HG02759 (cell line): ENCODE measurements around the gene LRRC74B.
"Not testable (repeated sequence)": the region's sequence is repeated elsewhere in the genome, so short reads cannot be mapped to it uniquely, and the experiment has no call there.

ENCODE experiments used
- ATAC-seq: cut with Tn5 transposase; IDR thresholded peaks from one replicate; pipeline ENCODE4 v1.9.1; 2021; ENCODE audit warnings: mild to moderate bottlenecking, moderate library complexity; ENCODE audit not compliant: unreplicated experiment

LRRC74B gene

DNA sequence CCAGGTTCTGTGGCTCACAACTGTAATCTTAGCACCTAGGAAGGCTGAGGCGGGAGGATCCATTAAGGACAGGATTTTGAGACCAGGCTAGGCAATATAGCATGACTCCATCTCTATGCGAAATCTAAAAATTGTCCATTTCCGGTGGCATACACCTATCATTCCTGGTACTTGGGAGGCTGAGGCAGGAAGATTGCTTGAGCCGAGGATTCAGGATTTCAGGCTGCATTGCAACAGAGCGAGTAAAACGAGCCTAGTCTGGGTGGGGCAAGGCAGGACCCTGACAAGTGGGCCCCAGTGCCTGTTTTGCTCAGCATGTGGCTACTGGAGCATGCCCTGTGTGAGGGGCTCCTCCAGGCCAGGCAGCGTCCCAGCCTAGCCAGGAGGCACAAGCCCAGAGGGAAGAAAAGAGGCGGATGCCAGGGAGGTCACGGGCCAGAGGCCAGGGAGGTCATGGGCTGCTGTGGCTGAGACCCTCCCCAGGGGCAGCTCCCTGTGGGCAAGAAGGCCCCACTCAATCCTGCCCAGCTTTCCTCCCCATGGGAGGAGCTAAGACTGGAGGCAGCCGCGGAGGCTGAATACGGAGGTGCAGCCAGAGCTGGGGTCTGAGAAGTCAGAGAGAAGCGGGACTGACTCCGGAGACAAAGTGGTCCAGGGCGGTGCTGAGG is 8.4 kb downstream of the LRRC74B start:
- no peak for ATAC-seq

- no peak for ATAC-seq
These were observed 9.2 kb downstream of the LRRC74B start for GRCh38 chr22:21054714-21055563.

DNA sequence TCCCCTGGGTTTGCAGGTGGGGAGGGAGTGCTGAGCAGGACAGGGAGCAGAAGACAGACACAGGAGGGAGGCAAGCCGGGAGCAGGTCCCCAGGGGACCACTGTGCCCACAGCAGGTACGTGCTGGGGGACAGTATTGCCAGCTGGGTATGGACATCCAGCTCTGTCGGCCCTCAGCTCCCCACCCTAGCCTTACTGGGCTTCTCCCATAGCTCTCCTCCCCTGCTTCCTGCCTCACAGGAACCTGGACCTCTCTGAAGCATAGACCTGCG is 9.8 kb downstream of the LRRC74B start:
- no peak for ATAC-seq

DNA sequence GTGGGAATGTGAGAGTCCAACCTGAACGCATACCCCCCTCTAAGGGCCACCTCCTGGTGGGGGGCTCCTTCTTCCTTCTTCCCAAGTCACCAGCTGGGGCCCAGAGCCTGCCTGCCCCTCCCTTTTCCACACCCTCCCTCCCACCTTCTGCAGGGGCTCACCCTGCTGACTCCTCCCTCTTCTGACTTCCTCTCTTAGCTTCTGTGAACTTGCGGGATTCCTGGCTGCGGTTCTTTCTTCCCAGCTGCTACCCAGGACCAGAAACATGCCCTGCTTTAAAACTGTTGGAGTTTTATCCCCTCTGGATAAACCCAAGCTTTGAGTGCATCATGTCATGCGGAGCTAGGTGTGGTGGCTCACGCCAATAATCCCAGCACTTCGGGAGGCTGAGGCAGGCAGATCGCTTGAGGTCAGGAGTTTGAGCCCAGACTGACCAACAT is 10.2 kb downstream of the LRRC74B start:
- no peak for ATAC-seq

GRCh38 chr22:21060363-21060762 is 14.6 kb downstream of the LRRC74B start:
- not testable (repeated sequence) for ATAC-seq

- ATAC-seq, result not testable (repeated sequence)
These were observed 16.0 kb downstream of the LRRC74B start for GRCh38 chr22:21061660-21062321.

- not testable (repeated sequence) for ATAC-seq
These were observed 18.7 kb downstream of the LRRC74B start for GRCh38 chr22:21064425-21064824.

DNA sequence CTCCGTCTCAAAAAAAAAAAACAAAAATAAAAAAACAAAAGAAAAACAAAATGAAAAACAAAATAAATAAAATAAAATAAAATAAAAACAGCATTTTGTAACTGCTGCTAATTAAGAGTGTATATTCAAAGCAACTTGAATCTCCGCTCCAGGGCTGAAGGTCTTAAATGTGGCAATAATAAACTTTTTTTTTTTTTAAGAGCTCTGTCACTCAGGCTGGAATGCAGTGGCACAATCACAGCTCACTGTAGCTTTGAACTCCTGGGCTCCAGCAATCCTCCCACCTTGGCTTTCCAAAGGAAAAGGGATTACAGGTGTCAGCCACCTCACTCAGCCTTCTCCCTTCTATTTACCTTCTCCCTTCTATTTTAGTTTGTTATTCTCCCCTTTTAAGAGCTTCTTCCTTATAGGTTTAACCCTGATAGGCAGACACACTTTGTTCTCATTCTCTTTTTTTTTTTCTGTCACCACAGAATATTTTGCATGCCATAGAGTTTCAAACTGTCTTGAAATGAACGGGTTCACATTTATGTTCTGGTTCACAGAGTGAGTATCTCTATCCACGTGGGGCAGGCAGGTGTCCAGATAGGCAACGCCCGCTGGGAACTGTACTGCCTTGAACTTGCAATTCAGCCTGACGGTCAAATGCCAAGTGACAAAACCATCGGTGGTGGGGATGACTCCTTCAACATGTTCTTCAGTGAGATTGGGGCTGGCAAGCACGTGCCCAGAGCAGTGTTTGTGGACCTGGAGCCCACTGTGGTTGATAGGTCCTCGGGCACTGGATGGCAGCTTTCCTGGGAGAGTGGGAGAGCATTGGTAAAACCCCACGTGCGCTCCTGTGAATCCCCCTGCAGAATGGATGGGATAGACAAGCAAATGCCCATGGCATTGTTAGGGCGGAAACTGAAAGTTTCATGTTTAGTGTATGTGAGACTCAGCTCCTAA is 19.4 kb downstream of the LRRC74B start:
- ATAC-seq, result no peak

- ATAC-seq, result no peak
These were observed 21.5 kb downstream of the LRRC74B start for GRCh38 chr22:21067075-21067900.

DNA sequence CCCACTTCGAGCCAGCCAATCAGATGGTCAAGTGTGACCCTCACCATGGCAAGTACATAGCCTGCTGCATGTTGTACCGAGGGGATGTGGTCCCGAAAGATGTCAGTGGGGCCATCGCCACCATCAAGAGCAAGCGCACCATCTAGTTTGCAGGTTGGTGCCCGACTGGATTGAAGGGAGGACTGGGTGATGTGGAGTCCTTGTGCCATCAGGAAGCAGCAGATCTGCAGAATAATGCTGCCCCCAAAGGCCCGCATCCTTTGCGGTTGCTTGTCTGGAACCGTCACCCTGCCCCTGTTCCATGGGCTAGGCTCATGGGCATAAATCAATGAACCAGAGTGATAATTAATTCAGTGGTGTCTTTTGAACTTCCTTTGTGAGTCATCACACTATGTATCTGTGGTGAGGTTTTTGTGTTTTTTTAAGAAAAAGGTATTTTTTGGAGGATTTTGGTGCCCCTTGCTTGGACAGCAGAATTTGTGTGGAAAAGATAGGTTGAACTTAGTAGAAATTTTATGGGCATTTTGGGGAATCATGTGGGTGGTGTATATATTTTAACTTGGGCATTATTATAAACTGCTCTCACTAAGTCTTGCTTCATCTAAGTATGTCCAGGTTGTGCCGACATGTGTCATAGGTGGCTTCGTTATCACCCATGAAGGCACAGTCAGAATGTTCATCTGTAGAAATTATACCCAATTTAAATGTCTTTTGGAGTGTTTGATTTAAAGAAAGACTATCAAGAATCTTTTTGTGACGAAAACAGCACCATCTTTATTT is 22.3 kb downstream of the LRRC74B start:
- ATAC-seq, result no peak

DNA sequence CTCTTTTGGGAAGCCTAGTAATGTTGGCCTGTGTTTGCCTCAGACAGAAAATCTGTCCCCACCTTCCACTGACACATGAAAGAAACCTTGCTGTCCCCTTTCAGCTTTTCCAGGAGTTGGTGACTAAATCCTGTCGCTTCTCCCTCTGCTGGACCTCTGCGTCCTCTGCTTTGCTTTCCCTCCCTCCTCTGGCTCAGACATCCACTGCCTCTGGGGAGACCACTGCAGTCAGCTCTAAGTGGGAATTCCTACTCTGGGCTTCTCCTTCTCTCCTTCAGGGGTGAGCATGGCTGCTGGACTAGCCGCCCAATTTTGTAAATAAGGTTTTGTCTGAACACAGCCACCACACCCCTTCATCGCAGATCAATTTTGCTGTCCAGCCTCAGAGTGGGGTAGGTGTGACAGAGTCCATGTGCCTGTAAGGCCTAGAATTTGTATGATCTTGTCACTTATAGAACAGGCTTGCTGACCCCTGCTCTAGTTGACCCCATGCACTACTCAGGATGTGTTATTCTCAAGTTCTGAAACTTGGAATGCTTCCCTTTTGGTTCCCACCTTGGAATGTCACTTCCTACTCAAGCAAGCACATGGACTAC is 23.0 kb downstream of the LRRC74B start:
- ATAC-seq, result no peak

DNA sequence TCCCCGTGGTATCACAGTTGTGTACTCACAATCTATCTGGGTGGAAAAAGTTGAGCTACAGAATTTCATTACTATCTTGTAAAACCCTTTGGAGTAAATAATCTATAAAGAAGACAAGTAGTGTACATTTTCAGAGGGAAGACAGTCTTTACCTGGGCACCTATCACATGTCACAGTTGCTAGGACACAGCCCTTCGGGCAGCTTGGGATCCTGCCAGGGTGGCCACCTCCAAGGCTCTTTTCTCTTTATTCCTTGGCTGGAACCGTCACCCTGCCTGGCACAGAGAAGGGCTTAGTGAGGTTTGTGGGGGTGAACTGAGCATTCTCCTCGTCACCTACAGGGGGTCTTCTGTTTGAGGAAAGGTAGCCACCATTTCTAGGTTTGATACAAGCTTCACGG is 23.6 kb downstream of the LRRC74B start:
- no peak for ATAC-seq

- ATAC-seq, result no peak
These were observed 25.2 kb downstream of the LRRC74B start for GRCh38 chr22:21070690-21071615.

- not testable (repeated sequence) for ATAC-seq
These were observed 26.1 kb downstream of the LRRC74B start for GRCh38 chr22:21071796-21072195.

DNA sequence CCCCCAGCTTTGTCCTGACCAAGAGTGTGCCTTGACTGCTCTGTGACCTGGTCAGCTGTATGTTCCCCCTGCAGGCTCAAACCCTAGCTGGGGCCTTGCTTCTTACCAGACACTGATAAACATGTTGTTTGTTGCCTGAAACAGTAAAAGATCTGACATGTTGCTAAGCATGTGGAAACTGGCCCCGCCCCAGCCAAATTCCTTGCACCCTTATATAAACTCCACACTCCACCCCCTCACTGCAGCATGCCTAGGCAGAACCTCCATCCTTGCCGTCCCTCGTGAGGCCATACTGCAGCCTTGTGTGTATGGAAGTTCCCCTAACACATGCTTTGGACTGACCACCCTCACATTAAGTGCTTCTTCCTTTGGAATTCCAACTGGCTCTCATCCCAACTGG is 27.3 kb downstream of the LRRC74B start:
- no peak for ATAC-seq

DNA sequence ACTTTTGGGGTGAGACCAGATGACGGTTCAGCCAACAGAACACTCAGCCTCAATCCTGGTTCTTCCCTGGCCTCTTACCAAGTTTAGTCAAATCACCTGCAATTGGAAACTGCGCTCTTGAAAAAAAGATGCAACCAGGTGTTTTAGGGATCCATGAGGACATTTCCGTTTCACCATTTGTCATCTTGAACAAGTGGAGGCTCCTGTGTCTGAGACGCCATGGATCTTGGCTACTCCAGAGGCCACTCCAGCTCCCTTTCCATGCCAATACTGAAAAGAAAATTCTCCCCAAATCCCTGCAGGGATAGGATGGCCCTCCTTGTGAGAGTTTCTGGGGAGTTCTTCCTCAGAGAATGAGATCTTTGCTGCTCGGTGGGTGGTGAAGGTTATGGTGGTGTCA is 27.7 kb downstream of the LRRC74B start:
- ATAC-seq, result no peak

DNA sequence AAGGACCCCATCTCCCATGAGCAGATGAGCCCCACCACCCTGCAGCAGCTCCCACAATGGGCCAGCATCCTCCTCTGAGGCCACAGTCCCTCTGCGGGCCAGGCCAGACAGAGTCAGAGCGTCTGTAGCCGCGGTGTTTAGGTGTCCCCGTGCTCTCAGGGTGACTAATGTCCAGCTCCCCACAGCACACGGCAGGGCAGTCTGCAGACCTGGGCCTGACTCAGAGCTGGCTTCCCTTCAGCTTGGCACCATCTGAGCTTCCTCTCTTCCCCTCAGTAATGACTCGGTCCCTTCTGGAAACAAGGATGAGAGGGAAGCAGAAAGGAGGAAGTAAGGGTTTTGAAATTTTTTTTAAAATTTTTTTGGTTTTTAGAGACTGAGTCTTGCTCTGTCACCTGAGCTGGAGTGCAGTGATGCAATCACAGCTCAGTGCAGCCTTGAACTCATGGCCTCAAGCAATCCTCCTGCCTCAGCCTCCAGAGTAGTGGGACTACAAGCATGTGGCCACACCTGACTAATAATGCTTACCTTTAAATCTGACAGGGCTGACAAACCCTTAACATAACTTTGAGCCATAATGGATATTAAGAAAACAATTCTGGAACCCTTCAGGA is 28.5 kb downstream of the LRRC74B start:
- no peak for ATAC-seq
